ENCODE measurements around the gene KCNJ15.

The KCNJ15 gene

GRCh38 chr21:38355992-38356781, 99.4 kb downstream of the KCNJ15 start:
- Histone ChIP-seq H3K36me3 (ENCODE audit: control insufficient read depth, insufficient read depth, low read length) (no peaks in the 10 kb centered on the region), H3K9me3 (ENCODE audit: control insufficient read depth, insufficient read depth, low read depth, low read length) (no peaks in the 10 kb centered on the region), H3K27me3 (ENCODE audit: control insufficient read depth, insufficient read depth, low read length) (no peaks in the 10 kb centered on the region), H3K27ac (ENCODE audit: low read depth, low read length) (no peak overlapping the region), H3K4me1 (ENCODE audit: control insufficient read depth, insufficient read depth, low read length) (peaks cover 13% of the 10 kb centered on the region), H3K9ac (ENCODE audit: low read length) (no peak overlapping the region), H3K4me3 (ENCODE audit: low read depth, low read length) (no peak overlapping the region)

All from HUES6 (cell line).